ENCODE data around the gene SMPD1.

Gene SMPD1

GRCh38 chr11:6417907-6418556 is 27.8 kb downstream of the SMPD1 start:
- peak overlapping the region; percentile 62 for H3K4me3 ChIP-seq (ENCODE audit: low read length)
- no peak overlapping the region for H3K27ac ChIP-seq (ENCODE audit: low read depth, low read length)

GRCh38 chr11:6418557-6419008 is 28.3 kb downstream of the SMPD1 start:
- Histone ChIP-seq H3K27me3 (ENCODE audit: insufficient read depth, low read length) (peaks cover 31% of the 10 kb centered on the region), H3K36me3 (ENCODE audit: insufficient read depth, low read length) (no peaks in the 10 kb centered on the region), H3K9me3 (ENCODE audit: insufficient read depth, low read depth, low read length) (no peaks in the 10 kb centered on the region), H3K4me1 (ENCODE audit: insufficient read depth, low read length) (no peaks in the 10 kb centered on the region; the same call in 1 of the 2 replicates), H3K9ac (ENCODE audit: low read depth, low read length) (peak overlapping the region; percentile 38; the same call in 1 of the 2 replicates), H3K27ac (ENCODE audit: low read depth, low read length) (no peak overlapping the region), H3K4me3 (ENCODE audit: low read length) (peak overlapping the region; percentile 62)
- under 1% methylated on average over 33 of the region's 38 CpGs for WGBS

More at GRCh38 chr11:6417907-6418556, 27.8 kb downstream of the SMPD1 start:
- Histone ChIP-seq H3K36me3 (ENCODE audit: insufficient read depth, low read length) (no peaks in the 10 kb centered on the region), H3K9me3 (ENCODE audit: insufficient read depth, low read depth, low read length) (no peaks in the 10 kb centered on the region), H3K4me1 (ENCODE audit: insufficient read depth, low read length) (no peaks in the 10 kb centered on the region; the same call in 1 of the 2 replicates), H3K9ac (ENCODE audit: low read depth, low read length) (no peak overlapping the region), H3K27me3 (ENCODE audit: insufficient read depth, low read length) (peaks cover 26% of the 10 kb centered on the region)
- 57% methylated on average over 7 of the region's 7 CpGs for WGBS

GRCh38 chr11:6419009-6419631 is 28.8 kb downstream of the SMPD1 start, which contains the start of gene APBB1:
TSS of gene APBB1 (minus strand) at chr11:6419094. CDS start at chr11:6411347, 7,747 bp downstream.
- H3K9ac ChIP-seq (ENCODE audit: low read depth, low read length) = peak within 1 kb of the TSS; percentile 68
- under 1% methylated on average over 75 of the region's 75 CpGs for WGBS
- H3K4me1 ChIP-seq (ENCODE audit: insufficient read depth, low read length) = no peaks in the 10 kb centered on the region; the same call in 1 of the 2 replicates
- peak within 1 kb of the TSS; percentile 62 for H3K4me3 ChIP-seq (ENCODE audit: low read length)
- H3K27me3 ChIP-seq (ENCODE audit: insufficient read depth, low read length) = peaks cover 34% of the 10 kb centered on the region
- H3K27ac ChIP-seq (ENCODE audit: low read depth, low read length) = no peak within 1 kb of the TSS
- H3K36me3 ChIP-seq (ENCODE audit: insufficient read depth, low read length) = no peaks in the 10 kb centered on the region
- H3K9me3 ChIP-seq (ENCODE audit: insufficient read depth, low read depth, low read length) = no peaks in the 10 kb centered on the region

GRCh38 chr11:6420677-6421076 is 30.4 kb downstream of the SMPD1 start:
- Histone ChIP-seq H3K4me1 (ENCODE audit: insufficient read depth, low read length) (no peaks in the 10 kb centered on the region; the same call in 1 of the 2 replicates), H3K27ac (ENCODE audit: low read depth, low read length) (no peak overlapping the region), H3K27me3 (ENCODE audit: insufficient read depth, low read length) (peaks cover 34% of the 10 kb centered on the region), H3K9me3 (ENCODE audit: insufficient read depth, low read depth, low read length) (no peaks in the 10 kb centered on the region), H3K4me3 (ENCODE audit: low read length) (no peak overlapping the region), H3K9ac (ENCODE audit: low read depth, low read length) (no peak overlapping the region), H3K36me3 (ENCODE audit: insufficient read depth, low read length) (no peaks in the 10 kb centered on the region)
- WGBS = 92% methylated on average over 3 of the region's 3 CpGs

GRCh38 chr11:6427516-6427915 is 37.2 kb downstream of the SMPD1 start:
- H3K9me3 ChIP-seq (ENCODE audit: insufficient read depth, low read depth, low read length) = no peaks in the 10 kb centered on the region
- H3K36me3 ChIP-seq (ENCODE audit: insufficient read depth, low read length) = no peaks in the 10 kb centered on the region
- H3K4me3 ChIP-seq (ENCODE audit: low read length) = no peak overlapping the region
- H3K27ac ChIP-seq (ENCODE audit: low read depth, low read length) = no peak overlapping the region; the same call in 1 of the 2 replicates
- H3K4me1 ChIP-seq (ENCODE audit: insufficient read depth, low read length) = peaks cover 5% of the 10 kb centered on the region
- H3K9ac ChIP-seq (ENCODE audit: low read depth, low read length) = no peak overlapping the region
- H3K27me3 ChIP-seq (ENCODE audit: insufficient read depth, low read length) = peaks cover 13% of the 10 kb centered on the region; the same call in 1 of the 2 replicates

GRCh38 chr11:6431861-6432260 is 41.6 kb downstream of the SMPD1 start:
- no peaks in the 10 kb centered on the region for H3K36me3 ChIP-seq (ENCODE audit: insufficient read depth, low read length)
- no peak overlapping the region for H3K9ac ChIP-seq (ENCODE audit: low read depth, low read length)
- WGBS = 82% methylated on average over 3 of the region's 3 CpGs
- no peak overlapping the region for H3K4me3 ChIP-seq (ENCODE audit: low read length)
- no peaks in the 10 kb centered on the region for H3K27me3 ChIP-seq (ENCODE audit: insufficient read depth, low read length)
- no peaks in the 10 kb centered on the region for H3K9me3 ChIP-seq (ENCODE audit: insufficient read depth, low read depth, low read length)
- no peak overlapping the region for H3K27ac ChIP-seq (ENCODE audit: low read depth, low read length)
- H3K4me1 ChIP-seq (ENCODE audit: insufficient read depth, low read length) = peaks cover 5% of the 10 kb centered on the region

GRCh38 chr11:6433998-6434660 is 43.9 kb downstream of the SMPD1 start:
- H3K9ac ChIP-seq (ENCODE audit: low read depth, low read length) = no peak overlapping the region
- no peaks in the 10 kb centered on the region for H3K36me3 ChIP-seq (ENCODE audit: insufficient read depth, low read length)
- H3K9me3 ChIP-seq (ENCODE audit: insufficient read depth, low read depth, low read length) = no peaks in the 10 kb centered on the region
- H3K27me3 ChIP-seq (ENCODE audit: insufficient read depth, low read length) = no peaks in the 10 kb centered on the region
- H3K4me3 ChIP-seq (ENCODE audit: low read length) = no peak overlapping the region
- H3K27ac ChIP-seq (ENCODE audit: low read depth, low read length) = no peak overlapping the region
- H3K4me1 ChIP-seq (ENCODE audit: insufficient read depth, low read length) = no peaks in the 10 kb centered on the region
- WGBS = 88% methylated on average over 5 of the region's 5 CpGs

- Histone ChIP-seq H3K36me3 (ENCODE audit: insufficient read depth, low read length) (no peaks in the 10 kb centered on the region), H3K9ac (ENCODE audit: low read depth, low read length) (no peak overlapping the region), H3K27ac (ENCODE audit: low read depth, low read length) (no peak overlapping the region), H3K4me1 (ENCODE audit: insufficient read depth, low read length) (no peaks in the 10 kb centered on the region), H3K4me3 (ENCODE audit: low read length) (no peak overlapping the region), H3K9me3 (ENCODE audit: insufficient read depth, low read depth, low read length) (no peaks in the 10 kb centered on the region), H3K27me3 (ENCODE audit: insufficient read depth, low read length) (no peaks in the 10 kb centered on the region)
- WGBS = 92% methylated on average over 12 of the region's 12 CpGs
Measured at GRCh38 chr11:6437423-6437822, 47.1 kb downstream of the SMPD1 start.

GRCh38 chr11:6437993-6438392 is 47.7 kb downstream of the SMPD1 start:
- H3K4me1 ChIP-seq (ENCODE audit: insufficient read depth, low read length) = no peaks in the 10 kb centered on the region
- H3K27ac ChIP-seq (ENCODE audit: low read depth, low read length) = no peak overlapping the region
- no peak overlapping the region for H3K9ac ChIP-seq (ENCODE audit: low read depth, low read length)
- H3K4me3 ChIP-seq (ENCODE audit: low read length) = no peak overlapping the region
- 88% methylated on average over 3 of the region's 3 CpGs for WGBS
- H3K27me3 ChIP-seq (ENCODE audit: insufficient read depth, low read length) = no peaks in the 10 kb centered on the region
- no peaks in the 10 kb centered on the region for H3K9me3 ChIP-seq (ENCODE audit: insufficient read depth, low read depth, low read length)
- H3K36me3 ChIP-seq (ENCODE audit: insufficient read depth, low read length) = no peaks in the 10 kb centered on the region

- Histone ChIP-seq H3K4me1 (ENCODE audit: insufficient read depth, low read length) (no peaks in the 10 kb centered on the region), H3K27ac (ENCODE audit: low read depth, low read length) (no peak overlapping the region), H3K27me3 (ENCODE audit: insufficient read depth, low read length) (no peaks in the 10 kb centered on the region), H3K4me3 (ENCODE audit: low read length) (no peak overlapping the region), H3K9me3 (ENCODE audit: insufficient read depth, low read depth, low read length) (no peaks in the 10 kb centered on the region), H3K36me3 (ENCODE audit: insufficient read depth, low read length) (no peaks in the 10 kb centered on the region), H3K9ac (ENCODE audit: low read depth, low read length) (no peak overlapping the region)
- WGBS = 33% methylated on average over 1 of the region's 1 CpG
Measured at GRCh38 chr11:6438979-6439571, 48.8 kb downstream of the SMPD1 start.

- WGBS = 71% methylated on average over 3 of the region's 3 CpGs
Measured at GRCh38 chr11:6440906-6441358, 50.7 kb downstream of the SMPD1 start, which contains the start of gene HPX. TSS of gene HPX (minus strand) at chr11:6440987. CDS start at chr11:6440963, 24 bp downstream.

More at GRCh38 chr11:6440906-6441358, 50.7 kb downstream of the SMPD1 start, which contains the start of gene HPX:
- H3K36me3 ChIP-seq (ENCODE audit: insufficient read depth, low read length) = no peaks in the 10 kb centered on the region
- H3K9me3 ChIP-seq (ENCODE audit: insufficient read depth, low read depth, low read length) = no peaks in the 10 kb centered on the region
- H3K27ac ChIP-seq (ENCODE audit: low read depth, low read length) = no peak within 1 kb of the TSS; the same call in 1 of the 2 replicates
- H3K4me1 ChIP-seq (ENCODE audit: insufficient read depth, low read length) = no peaks in the 10 kb centered on the region
- no peak within 1 kb of the TSS for H3K4me3 ChIP-seq (ENCODE audit: low read length)
- H3K27me3 ChIP-seq (ENCODE audit: insufficient read depth, low read length) = no peaks in the 10 kb centered on the region
- no peak within 1 kb of the TSS for H3K9ac ChIP-seq (ENCODE audit: low read depth, low read length)
